Fibroblast of skin of right quadriceps (primary cell): ENCODE data around the gene ATXN2.
A peak's percentile ranks its signal among the peaks of the same experiment; 100 is the strongest.
"Not testable (repeated sequence)": the region's sequence is repeated elsewhere in the genome, so short reads cannot be mapped to it uniquely, and the experiment has no call there.

ENCODE experiments used
- DNase-seq: peaks from one replicate; pipeline ENCODE4 v3.0.0-alpha.2; 2013

ATXN2 gene

DNA sequence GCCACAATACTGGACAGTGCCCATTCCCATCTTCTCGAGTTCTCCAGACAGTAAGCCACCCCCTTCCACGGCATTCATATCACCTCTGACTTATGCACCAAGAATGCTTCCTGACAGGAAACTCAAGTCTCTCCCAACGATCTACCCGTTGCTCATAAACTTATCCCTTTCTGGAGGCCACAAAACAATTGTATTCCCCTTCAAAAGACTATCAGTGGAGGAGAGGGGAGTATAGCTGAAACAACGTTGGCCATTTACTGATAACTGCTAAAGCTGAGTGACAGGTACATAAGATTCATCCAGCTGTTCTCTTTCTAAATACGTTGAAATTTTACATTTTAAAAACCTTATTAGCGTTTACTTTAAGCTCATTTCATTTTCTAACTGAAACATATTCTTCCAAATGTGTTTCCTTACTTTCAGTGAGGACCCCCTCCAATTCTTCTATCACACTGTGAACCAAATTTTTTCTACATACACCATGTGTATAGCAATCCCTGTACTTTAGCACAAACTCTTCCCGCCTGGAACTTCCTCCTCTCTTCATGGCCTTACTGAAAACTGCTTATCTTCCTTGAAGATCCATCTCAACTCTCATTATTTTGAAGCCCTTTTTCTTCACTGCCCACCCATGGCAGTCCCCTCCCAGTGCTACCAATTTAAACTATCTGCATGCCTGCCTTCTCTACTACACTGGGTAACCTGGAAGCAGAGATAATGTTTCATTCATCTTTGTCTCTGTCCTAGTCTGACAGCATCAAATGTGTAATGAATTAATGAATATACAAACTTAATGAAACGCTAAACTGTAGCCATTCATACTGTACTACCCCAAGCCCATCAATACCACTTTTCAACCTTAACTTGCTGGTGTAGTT lies 28.8 kb downstream of the ATXN2 start:
- DNase-seq: peak; percentile 87

DNA sequence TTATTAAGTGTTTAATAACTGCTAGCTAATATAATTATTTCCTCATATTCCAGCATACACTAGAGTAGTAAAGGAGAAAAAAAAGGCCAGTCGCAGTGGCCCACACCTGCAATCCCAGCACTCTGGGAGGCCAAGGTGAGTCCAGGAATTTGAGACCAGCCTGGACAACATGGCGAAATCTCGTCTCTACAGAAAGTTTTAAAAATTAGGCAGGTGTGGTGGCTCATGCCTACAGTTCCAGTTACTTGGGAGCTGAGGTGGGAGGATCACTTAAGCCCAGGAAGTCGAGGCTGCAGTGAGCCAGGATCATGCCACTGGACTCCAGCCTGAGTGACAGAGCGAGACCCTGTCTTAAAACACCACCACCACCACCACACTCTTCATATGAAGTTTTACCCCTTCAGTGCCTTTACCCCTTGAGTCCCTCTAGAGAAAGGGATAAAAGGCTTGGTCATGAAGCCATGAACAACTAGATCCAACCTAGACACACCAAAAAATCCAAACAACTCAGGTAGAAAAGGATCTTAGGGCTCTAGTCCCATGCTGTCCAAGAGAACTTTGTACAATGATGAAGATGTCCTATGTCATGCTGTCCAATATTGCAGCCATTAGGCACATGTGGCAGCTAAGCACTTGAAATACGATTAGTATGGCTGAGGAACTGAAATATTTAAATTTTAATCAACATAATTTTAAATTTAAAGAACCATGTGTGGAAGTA lies 29.6 kb downstream of the ATXN2 start:
- DNase-seq: no peak

DNA sequence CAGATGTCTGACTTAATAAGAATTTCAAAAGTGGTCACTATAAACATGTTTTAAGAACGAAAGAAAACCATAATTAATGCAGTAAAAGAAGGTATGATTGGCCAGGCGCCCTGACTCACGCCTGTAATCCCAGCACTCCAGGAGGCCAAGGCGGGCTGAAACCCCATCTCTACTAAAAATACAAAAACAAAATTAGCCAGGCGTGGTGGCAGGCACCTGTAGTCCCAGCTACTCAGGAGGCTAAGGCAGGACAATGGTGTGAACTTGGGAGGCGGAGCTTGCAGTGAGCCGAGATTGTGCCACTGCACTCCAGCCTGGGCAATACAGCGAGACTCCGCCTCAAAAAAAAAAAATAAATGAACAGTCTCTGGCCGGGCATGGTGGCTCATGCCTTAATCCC lies 38.3 kb downstream of the ATXN2 start:
- DNase-seq: not testable (repeated sequence)

DNA sequence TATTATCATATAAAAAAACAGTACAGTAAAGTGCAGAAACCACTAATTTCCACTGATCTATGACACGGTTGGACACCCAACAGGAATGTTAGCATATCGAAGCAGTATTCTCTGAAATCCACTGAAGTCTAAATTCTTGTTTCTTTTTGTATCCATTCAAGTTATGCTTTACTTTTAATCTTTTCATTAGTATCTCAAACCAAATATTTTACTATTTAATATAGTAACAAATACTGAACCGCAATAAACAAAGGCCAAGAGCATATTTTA lies 41.1 kb downstream of the ATXN2 start:
- no peak for DNase-seq

DNA sequence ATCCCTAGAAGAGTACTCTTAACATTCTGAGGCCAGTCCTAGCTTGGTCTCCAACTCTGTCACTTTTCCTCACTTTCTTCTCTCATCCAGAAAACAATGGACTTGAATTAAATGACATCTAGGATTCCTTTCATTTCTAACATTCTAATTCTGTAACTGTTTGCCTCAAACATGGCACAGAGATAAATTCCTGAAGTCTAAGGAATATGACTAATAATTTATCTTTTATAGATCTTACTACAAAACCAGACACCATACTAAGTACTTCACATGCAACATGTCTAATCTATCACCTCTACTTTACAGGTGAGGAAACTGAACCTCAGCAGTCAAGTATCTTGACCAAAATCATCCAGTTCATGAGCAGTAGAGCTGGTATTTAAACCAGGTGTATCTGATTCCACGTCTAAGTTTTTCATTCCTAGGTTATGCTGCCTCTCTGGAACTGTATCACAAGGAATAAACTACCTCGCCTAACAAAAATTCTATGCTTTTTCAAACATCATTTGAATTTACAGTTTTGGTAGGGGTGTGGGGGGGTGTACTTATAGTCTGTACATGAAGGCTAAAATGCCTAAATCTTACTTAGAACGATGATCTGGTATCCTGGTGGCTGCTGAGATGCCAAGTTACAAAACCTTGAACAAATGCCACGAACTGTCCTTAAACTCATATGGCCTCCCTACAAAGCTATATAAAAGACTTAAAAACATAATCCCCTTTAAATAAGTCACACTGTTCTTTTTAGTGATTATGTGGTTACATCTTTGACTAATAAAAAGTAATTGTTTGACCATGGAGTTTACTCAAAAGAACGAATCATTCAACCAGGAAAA lies 41.6 kb downstream of the ATXN2 start:
- DNase-seq: peak; percentile 59

DNA sequence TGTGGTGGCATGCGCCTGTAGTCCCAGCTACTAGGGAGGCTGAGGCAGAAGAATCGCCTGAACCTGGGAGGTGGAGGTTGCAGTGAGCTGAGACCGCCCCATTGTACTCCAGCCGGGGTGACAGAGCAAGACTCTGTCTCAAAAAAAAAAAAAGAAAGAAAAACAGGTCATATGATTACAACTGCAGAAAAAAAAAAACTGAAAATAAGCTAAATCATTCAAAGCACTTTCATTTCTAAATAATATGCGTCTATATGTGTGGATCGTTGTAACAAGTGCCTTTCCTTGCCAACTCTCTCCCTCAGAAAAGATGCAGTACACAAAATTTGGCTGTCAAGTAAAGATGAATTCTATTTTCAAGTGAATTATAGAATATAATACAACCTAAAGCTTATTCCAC lies 42.4 kb downstream of the ATXN2 start:
- no peak for DNase-seq

DNA sequence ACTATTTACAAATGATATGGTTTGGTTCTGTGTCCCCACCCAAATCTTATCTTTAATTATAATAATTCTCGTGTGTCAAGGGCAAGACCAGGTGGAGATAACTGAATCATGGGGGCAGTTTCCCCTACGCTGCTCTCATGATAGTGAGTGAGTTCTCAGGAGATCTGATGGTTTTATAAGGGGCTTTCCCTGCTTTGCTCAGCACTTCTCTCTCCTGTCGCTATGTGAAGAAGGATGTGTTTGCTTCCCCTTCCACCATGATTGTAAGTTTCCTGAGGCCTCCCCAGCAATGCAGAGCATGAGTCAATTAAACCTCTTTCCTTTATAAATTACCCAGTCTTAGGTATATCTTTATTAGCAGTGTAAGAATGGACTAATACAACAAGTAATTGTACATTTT lies 43.8 kb downstream of the ATXN2 start:
- not testable (repeated sequence) for DNase-seq

DNA sequence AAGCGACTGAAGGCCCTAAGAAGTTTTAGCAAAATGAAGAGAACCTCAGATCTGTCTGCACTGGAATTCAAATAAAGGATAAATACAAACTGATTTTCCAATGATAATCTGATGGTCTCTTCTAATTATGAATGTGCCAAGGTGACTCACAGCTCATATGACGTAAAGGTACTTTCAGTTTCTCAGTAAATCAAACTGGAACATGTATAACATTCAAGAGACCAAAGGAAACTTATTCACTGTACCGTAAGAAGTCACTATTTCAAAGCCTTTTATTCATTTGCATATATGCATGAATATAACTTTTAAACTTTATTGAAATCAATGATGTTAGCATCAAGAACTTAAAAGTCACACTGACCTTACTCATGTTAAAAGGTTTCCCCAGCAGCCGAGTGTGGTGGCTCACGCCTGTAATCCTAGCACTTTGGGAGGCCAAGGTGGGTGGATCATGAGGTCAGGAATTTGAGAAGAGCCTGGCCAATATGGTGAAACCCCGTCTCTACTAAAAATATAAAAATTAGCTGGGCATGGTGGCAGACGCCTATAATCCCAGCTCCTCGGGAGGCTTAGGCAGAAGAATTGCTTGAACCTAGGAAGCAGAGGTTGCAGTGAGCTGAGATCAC lies 52.2 kb downstream of the ATXN2 start:
- DNase-seq: no peak

DNA sequence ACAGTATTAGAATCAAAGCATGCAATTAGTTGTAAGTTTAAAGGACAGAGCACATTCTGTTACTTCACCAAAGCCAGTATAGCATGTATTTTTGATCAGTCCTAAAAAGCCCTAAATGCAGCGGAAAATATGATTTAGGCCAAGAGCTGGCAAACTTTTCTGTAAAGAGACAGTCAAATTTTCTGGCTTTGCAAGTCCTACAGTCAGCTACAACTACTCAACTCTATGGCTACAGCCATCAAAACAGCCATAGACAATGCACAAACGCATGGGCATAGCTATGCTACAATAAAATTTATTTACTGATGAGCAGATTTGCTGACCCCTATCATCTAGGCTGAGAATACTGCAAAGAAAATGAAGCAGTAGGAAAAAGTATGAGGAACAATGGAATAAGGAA lies 52.9 kb downstream of the ATXN2 start:
- DNase-seq: no peak

DNA sequence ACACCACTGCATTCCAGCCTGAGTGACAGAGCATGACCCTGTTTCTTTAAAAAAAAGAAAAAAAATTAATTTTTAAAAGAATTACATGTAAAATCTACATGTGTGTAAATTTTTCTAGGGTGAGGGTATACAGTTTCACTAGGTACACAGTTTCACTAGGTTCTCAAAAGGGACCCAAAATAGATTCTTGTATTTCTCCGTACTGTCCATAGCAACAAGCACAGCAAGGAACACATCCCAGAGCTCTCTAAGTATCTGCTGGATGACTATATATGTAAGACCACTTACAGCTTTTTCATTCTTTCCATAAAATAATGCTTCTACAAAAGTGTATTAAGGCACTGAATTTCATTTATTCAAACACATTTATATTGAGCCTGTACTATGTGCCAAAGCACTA lies 55.1 kb downstream of the ATXN2 start:
- DNase-seq: no peak

DNA sequence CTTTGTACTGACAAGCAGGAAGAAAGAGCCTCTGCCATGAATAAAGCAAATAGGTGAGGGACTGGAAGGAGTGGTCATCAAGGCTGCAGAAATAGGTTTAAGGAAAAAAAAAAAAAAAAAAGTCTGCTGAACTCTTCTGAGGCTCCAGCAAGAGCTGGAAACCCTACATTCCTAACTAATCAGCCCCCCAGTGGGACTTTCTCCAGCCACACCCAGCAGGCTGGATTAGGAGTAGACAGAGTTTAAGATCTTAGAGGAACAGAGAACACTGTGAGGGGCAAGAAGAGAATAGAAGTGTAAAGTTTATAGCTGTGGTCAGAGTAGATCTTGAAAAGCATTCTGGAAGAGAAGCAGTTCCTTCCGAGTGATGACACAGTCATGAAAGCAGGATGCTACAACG lies 66.4 kb downstream of the ATXN2 start:
- no peak for DNase-seq

DNA sequence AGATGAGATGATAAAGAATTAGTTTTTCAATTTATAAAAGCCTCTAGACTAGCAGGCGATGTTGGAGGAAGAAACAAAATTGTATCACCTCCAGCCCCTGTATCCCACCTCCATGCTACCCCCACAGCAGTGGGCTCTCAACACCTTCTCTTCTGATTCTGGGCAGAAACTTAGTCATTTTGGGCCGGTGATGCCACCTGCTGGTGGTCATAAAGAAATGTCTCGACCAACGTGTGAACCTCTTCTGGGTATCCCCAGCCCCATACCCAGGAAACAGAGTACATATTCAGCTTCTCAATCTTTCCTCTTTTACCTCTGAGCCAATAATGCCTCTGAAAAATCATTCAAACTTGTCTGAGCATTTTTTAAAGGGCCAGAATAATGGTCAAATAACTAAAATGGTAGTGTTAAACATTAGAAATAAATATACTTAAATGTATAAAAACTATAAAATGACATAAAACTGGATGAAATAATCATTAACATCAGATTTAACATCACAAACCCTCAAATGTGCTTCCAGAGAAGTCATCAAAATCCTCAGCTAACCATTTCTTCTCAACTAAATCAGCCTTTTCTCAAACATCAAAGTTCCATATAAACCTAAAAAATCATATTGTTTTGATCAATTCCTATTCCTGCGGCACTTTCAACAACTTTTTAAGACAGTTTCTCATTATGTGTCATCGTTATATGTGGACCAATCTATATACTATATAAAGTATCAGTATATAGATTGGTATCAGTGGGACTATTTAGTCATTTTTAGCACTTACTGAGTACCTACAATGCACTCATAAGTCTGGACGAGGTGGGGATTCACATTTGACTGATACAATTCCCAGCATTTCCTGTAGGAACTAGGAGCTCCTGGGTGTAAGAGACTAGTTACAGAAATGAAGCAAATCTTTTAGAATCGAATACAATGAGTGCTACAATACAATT lies 69.4 kb downstream of the ATXN2 start:
- DNase-seq: peak; percentile 60

DNA sequence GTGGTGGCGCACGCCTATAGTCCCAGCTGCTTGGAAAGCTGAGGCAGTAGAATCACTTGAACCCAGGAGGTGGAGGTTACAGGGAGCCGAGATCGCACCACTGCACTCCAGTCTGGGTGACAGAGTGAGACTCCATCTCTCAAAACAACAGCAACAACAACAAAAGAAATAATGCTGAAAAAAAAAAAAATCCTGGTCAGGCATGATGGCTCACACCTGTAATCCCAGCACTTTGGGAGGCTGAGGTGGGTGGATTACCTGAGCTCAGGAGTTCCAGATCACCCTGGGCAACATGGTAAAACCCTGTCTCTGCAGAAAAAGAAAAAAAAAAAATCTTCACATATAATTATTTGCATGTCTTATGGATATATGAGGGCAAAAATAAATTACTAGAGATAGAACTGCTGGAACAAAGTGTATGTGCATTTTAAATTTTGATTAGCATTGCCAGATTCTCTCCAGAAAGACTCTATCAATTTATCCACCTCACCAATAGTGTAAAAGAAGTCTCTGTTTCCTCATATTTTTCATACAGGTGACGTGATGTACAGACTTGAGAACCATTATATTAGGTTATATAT lies 75.4 kb downstream of the ATXN2 start:
- no peak for DNase-seq

DNA sequence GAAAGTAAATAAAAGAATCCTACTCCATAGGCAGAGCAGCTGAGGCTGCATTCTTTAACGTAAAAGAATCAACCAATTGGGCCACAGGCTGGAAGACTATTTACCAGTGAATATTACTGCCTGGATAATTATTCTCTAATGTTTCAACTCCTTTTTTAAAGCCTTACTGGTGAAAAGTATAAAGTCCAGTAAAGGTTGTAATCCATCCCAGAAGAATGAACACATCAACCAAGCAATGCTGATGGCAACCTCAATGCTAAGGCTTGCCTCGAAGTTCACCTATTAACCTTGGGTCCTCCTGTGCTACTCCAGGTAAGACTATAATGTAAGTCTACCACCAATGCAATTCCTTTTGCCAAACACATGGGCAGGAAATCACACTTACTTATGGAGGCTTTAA lies 77.3 kb downstream of the ATXN2 start:
- no peak for DNase-seq

DNA sequence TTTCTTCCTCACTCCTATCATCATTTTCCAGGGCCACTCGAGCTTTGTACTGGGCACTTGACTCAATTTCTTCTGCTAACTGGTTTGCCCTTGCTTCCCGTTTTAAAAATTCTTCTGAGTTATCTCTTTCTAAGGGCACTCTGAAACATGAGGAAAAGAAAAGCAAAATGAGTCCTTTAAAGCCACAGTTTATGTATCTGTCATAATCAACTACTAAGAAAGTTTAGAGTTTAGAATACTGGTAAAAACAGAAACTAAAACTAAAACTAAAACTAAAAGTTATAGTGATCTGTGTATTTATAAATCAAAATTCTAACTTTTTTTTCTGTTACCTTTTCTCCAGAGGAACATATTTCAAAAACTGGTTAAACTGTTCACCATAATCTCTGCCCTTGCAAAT lies 79.2 kb downstream of the ATXN2 start:
- no peak for DNase-seq

DNA sequence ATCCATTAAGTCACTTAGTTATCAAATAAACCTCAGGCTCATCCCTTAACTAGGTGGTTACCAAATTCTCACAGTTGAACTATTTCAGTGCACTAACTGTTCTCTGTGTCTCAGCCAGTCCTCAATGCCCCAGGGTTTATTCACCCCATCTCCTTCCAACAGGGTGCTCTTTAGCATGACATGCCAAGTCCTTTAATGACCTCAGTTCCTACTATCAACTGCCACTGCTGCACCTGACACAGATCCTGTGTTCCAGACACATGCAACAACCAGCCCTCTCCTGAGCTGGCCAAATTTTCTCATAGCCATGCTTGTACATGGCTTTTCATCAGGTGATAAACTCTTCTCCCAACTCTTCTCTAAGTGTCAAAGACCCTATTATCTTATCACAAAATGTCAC lies 80.0 kb downstream of the ATXN2 start:
- DNase-seq: no peak

DNA sequence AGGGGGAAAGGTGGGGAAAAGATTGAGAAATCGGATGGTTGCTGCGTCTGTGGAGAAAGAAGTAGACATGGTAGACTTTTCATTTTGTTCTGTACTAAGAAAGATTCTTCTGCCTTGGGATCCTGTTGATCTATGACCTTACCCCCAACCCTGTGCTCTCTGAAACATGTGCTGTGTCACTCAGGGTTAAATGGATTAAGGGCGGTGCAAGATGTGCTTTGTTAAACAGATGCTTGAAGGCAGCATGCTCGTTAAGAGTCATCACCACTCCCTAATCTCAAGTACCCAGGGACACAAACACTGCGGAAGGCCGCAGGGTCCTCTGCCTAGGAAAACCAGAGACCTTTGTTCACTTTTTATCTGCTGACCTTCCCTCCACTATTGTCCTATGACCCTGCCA lies 91.4 kb downstream of the ATXN2 start:
- not testable (repeated sequence) for DNase-seq

DNA sequence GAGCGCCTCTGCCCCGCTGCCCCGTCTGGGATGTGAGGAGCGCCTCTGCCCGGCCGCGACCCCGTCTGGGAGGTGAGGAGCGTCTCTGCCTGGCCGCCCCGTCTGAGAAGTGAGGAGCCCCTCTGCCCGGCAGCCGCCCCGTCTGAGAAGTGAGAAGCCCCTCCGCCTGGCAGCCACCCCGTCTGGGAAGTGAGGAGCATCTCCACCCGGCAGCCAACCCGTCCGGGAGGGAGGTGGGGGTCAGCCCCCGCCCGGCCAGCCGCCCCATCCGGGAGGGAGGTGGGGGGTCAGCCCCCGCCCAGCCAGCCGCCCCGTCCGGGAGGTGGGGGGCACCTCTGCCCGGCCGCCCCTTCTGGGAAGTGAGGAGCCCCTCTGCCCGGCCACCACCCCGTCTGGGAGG lies 91.9 kb downstream of the ATXN2 start:
- not testable (repeated sequence) for DNase-seq

DNA sequence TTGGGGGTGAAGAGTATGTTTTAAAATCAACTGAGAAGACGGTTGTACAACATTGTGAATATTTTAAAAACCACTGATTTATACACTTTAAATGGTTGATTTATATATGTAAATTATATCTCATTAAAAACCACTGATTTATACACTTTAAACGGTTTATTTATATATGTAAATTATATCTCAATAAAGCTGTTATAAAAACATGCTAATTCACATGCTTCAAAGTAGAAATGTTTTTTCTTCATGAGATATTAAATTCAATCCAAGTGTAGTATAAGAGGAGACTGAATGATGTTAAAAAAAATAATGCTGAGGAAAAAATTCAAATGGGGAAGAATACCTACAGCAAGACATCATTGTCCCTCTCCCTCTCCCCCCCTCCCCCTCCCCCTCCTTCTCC lies 92.9 kb downstream of the ATXN2 start:
- DNase-seq: no peak

DNA sequence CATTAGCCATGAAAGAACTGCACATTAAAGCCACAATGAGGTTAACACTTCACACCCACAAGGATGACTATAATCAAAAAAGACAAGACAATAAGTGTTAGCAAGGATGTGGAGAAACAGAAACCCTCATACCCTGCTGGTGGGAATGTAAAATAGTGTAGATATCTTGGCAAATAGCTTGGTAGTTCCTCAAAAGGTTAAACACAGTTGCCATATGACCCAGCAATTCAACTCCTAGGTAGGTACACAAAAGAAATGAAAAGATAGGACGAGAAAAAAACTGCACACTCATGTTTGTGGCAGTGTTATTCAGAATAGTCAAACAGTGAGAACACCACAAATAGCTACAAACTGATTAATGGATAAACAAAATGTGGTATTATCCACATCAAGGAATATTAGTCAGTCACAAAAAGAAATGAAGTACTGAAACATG lies 93.5 kb downstream of the ATXN2 start:
- no peak for DNase-seq

DNA sequence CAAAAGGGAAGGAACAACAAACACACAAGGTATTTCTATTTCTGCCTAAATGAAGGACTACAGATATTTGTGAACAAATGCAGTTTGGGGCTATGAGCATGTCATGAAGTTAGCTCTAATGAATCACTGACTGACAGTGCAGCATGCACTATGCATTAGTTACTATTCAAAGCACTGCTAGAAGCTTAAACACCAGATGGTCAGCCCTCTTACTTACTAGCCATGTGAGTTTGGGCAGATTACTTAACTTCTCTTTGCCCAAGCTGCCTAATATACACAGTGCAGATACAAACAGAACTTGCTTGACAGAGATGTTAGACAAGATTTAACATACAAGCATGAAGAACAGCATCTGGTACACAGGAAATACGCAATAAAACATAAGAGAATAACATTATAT lies 96.0 kb downstream of the ATXN2 start:
- DNase-seq: no peak

DNA sequence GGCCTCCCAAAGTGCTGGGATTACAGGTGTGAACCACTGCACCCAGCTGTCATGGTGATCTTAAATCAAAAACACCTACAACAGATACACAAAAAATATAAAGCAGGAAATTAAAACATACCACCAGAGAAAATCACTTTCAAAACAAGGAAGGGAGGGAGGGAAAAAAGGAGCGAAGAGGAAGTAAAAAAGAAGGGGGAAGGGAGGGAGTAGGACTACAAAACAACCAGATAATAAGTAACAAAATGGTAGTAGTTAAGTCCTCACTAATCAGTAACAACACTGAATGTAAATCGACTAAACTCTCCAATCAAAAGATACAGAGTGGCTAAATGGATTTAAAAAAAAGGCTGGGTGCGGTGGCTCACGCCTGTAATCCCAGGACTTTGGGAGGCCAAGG lies 104.4 kb downstream of the ATXN2 start:
- no peak for DNase-seq
